Measurements from ENCODE around the gene CCNK. TPM values are rescaled to one million over a fixed set of nuclear protein-coding genes. Genes with fewer than 3 reads are reported as not detected.

CCNK gene
- total and polyA plus RNA-seq, 4 experiments from 2014 or later: 7.0 to 83.4 (median 48.6) TPM

GRCh38 chr14:99527026-99527425 is 45.8 kb downstream of the CCNK start:
- Histone ChIP-seq H3K9me3 (ENCODE audit: control insufficient read depth in 1 of 2, low read length in 2 of 2) (no peaks in the 10 kb centered on the region), H3K4me3 (ENCODE audit: low read length in 2 of 2) (no peak overlapping the region), H3K4me1 (ENCODE audit: insufficient read depth, low read length) (peaks cover 20% of the 10 kb centered on the region), H3K27me3 (ENCODE audit: insufficient read depth, low read length) (no peaks in the 10 kb centered on the region), H3K27ac (ENCODE audit: low read depth, low read length) (no peak overlapping the region), H3K36me3 (ENCODE audit: insufficient read depth, low read length) (no peaks in the 10 kb centered on the region)
- Mint-ChIP-seq H3K36me3 (no peaks in the 10 kb centered on the region), H3K9me3 (peaks cover 0 to 2% (median 0%) of the 10 kb centered on the region in 8 donors), H3K27me3 (no peaks in the 10 kb centered on the region), H3K4me3 (no peak overlapping the region), H3K27ac (peak overlapping the region in 2 of 7 donors; percentile 35 to 83), H3K4me1 (peaks cover 5 to 22% (median 12%) of the 10 kb centered on the region in 4 donors)
- CTCF ChIA-PET (ENCODE audit: partially characterized antibody): interaction anchor here (1.3 to 2.0 kb wide), 2 partner anchors 101 to 359 kb away, joined by 3 to 7 read pairs; no protein-coding TSS in a partner anchor
- intact Hi-C loops (cut with micrococcal nuclease): no loop called here
- DNase-seq: peak in 1 of 5 donors; percentile 33
- POLR2A ChIA-PET (ENCODE audit: partially characterized antibody): interaction anchor here (3.4 kb wide), 1 partner anchor 77 kb away, joined by 18 read pairs; the partner anchor contains the start of gene CCDC85C

DNA sequence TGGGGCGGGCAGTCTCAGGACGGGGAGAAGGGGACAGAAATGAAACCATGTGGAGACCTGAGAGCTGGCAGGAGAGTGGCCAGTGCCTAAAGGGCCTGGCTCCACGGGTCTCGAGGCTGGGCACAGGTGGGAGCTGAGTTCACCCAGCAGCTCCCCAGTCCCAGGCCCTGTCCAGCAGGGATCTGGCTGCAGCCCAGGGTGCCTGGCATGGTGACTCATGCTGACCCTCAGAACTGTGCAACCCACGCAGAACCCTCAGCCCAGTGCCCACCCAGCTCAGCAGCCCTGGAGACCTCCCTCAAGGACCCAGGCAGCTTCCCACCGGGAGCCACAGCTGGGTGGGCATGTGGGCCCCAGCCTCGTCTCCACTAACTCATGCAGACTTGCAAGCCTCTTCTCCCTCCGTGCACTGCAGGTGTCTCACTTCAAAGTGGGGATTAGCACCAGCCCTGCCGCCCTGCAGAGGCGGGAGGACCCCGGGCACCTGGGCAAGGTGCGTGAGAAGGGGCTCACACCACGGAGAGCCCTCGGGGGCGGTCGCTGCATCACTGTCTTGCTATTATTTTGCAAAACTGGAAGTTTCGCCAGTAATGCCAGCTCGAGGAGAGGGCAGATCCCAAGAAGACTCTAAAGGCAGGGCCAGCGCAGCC is 46.3 kb downstream of the CCNK start:
- CTCF ChIA-PET (ENCODE audit: partially characterized antibody): interaction anchor here (1.3 kb wide), 1 partner anchor 358 kb away, joined by 3 read pairs; no protein-coding TSS in a partner anchor
- Histone ChIP-seq H3K27me3 (ENCODE audit: insufficient read depth, low read length) (no peaks in the 10 kb centered on the region), H3K4me3 (ENCODE audit: low read length in 2 of 2) (no peak overlapping the region), H3K9me3 (ENCODE audit: control insufficient read depth in 1 of 2, low read length in 2 of 2) (no peaks in the 10 kb centered on the region), H3K36me3 (ENCODE audit: insufficient read depth, low read length) (no peaks in the 10 kb centered on the region), H3K27ac (ENCODE audit: low read depth, low read length) (no peak overlapping the region), H3K4me1 (ENCODE audit: insufficient read depth, low read length) (peaks cover 20% of the 10 kb centered on the region)
- Mint-ChIP-seq H3K27ac (peak overlapping the region in 2 of 7 donors; percentile 35 to 83), H3K9me3 (peaks cover 0 to 2% (median 0%) of the 10 kb centered on the region in 8 donors), H3K4me3 (no peak overlapping the region), H3K36me3 (no peaks in the 10 kb centered on the region), H3K27me3 (no peaks in the 10 kb centered on the region), H3K4me1 (peaks cover 5 to 22% (median 12%) of the 10 kb centered on the region in 4 donors)
- intact Hi-C loops (cut with micrococcal nuclease): no loop called here
- POLR2A ChIA-PET (ENCODE audit: partially characterized antibody): interaction anchor here (3.4 kb wide), 1 partner anchor 77 kb away, joined by 18 read pairs; the partner anchor contains the start of gene CCDC85C
- DNase-seq: no peak

DNA sequence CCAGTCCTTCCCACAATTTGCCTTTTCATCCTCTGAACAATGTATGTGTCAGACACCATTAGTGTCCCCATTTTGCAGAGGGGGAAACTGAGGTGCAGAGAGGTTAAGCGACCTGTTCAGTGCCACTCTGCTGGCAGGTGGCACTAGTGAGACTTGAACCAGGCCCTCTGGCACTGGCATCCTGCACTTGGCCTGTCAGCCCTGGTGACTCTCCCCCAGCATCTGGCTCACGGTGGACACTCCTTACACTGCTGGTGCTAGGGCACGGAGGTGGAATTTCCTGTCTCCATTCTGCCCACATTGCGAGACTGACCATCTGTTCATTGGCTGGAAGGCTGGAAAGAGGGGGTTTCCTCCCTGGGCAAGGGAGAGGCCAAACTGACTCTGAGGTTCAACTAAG is 48.7 kb downstream of the CCNK start:
- Histone ChIP-seq H3K27me3 (ENCODE audit: insufficient read depth, low read length) (no peaks in the 10 kb centered on the region), H3K27ac (ENCODE audit: low read depth, low read length) (no peak overlapping the region), H3K4me1 (ENCODE audit: insufficient read depth, low read length) (peaks cover 13% of the 10 kb centered on the region), H3K9me3 (ENCODE audit: control insufficient read depth in 1 of 2, low read length in 2 of 2) (no peaks in the 10 kb centered on the region), H3K36me3 (ENCODE audit: insufficient read depth, low read length) (no peaks in the 10 kb centered on the region), H3K4me3 (ENCODE audit: low read length in 2 of 2) (no peak overlapping the region)
- Mint-ChIP-seq H3K4me3 (no peak overlapping the region), H3K27ac (no peak overlapping the region), H3K9me3 (peaks cover 0 to 2% (median 0%) of the 10 kb centered on the region in 8 donors), H3K27me3 (no peaks in the 10 kb centered on the region), H3K36me3 (no peaks in the 10 kb centered on the region), H3K4me1 (peaks cover 5 to 14% (median 6%) of the 10 kb centered on the region in 4 donors)
- ChIA-PET CTCF (ENCODE audit: partially characterized antibody) (no interaction called here), POLR2A (ENCODE audit: partially characterized antibody) (no interaction called here)
- intact Hi-C loops (cut with micrococcal nuclease): no loop called here
- DNase-seq: no peak

- no peaks in the 10 kb centered on the region for H3K27me3 ChIP-seq (ENCODE audit: insufficient read depth, low read length)
- H3K27ac ChIP-seq (ENCODE audit: low read depth, low read length): no peak overlapping the region
- no peak for DNase-seq
- H3K9me3 ChIP-seq (ENCODE audit: control insufficient read depth in 1 of 2, low read length in 2 of 2): no peaks in the 10 kb centered on the region
- H3K4me3 ChIP-seq (ENCODE audit: low read length in 2 of 2): no peak overlapping the region
- intact Hi-C loops (cut with micrococcal nuclease): no loop called here
- peaks cover 6% of the 10 kb centered on the region for H3K4me1 ChIP-seq (ENCODE audit: insufficient read depth, low read length)
- peaks cover 0 to 7% (median under 1%) of the 10 kb centered on the region in 4 donors for H3K4me1 Mint-ChIP-seq
- H3K27ac Mint-ChIP-seq: peak overlapping the region in 1 of 7 donors; percentile 29
- ChIA-PET POLR2A (ENCODE audit: partially characterized antibody) (no interaction called here), CTCF (ENCODE audit: partially characterized antibody) (no interaction called here)
- no peaks in the 10 kb centered on the region for H3K36me3 Mint-ChIP-seq
- no peaks in the 10 kb centered on the region for H3K27me3 Mint-ChIP-seq
- H3K36me3 ChIP-seq (ENCODE audit: insufficient read depth, low read length): no peaks in the 10 kb centered on the region
- H3K4me3 Mint-ChIP-seq: no peak overlapping the region
- H3K9me3 Mint-ChIP-seq: peaks cover 0 to 2% (median 0%) of the 10 kb centered on the region in 8 donors
Measured at GRCh38 chr14:99530407-99531155, 49.4 kb downstream of the CCNK start.

DNA sequence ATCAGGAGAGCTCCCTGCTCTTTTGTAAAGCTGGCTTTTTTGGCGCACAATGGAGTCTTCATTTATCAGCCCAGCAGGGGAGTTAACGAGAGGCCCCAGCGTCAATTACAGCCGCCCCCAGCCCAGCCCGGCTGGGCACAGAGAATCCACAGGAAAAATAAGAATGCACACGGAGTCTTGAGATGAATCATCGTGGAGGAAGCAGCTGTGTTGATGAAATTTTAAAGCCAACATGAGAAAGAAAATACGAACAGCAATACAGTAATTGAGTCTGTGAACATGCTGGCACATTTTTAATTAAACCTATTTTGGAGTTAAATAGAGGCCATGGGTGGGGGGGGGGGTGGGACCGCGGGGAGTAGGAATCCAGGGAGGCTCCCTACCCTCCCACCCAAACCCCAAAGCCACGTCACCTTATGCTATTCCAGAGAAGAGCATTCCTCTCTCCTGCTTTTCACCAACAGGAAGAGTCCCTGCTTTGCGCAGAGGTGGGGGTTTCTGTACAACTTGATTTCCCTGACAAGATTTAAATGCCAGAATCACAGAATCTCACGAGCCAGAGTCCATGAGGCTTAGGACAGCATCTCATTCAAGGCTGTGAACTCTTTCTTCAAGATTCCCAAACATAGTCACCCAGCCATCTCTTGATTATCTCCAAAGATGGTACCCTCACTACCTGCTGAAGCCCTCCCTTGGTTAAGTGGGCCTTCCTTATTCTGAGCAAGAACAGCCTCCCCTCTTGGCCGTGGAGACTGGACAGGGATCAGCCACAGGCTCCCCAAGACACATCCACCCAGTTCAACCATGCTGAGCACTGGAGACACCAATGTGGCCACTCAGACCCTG is 50.3 kb downstream of the CCNK start:
- H3K27me3 ChIP-seq (ENCODE audit: insufficient read depth, low read length): no peaks in the 10 kb centered on the region
- H3K36me3 Mint-ChIP-seq: no peaks in the 10 kb centered on the region
- no peak overlapping the region for H3K4me3 ChIP-seq (ENCODE audit: low read length in 2 of 2)
- CTCF ChIA-PET (ENCODE audit: partially characterized antibody): no interaction called here
- no peaks in the 10 kb centered on the region for H3K4me1 ChIP-seq (ENCODE audit: insufficient read depth, low read length)
- H3K9me3 ChIP-seq (ENCODE audit: control insufficient read depth in 1 of 2, low read length in 2 of 2): no peaks in the 10 kb centered on the region
- H3K9me3 Mint-ChIP-seq: peaks cover 0 to 2% (median 0%) of the 10 kb centered on the region in 8 donors
- no peaks in the 10 kb centered on the region for H3K36me3 ChIP-seq (ENCODE audit: insufficient read depth, low read length)
- no peak overlapping the region for H3K27ac ChIP-seq (ENCODE audit: low read depth, low read length)
- no peaks in the 10 kb centered on the region for H3K27me3 Mint-ChIP-seq
- intact Hi-C loops (cut with micrococcal nuclease): no loop called here
- POLR2A ChIA-PET (ENCODE audit: partially characterized antibody): no interaction called here
- peaks cover 0 to 3% (median 0%) of the 10 kb centered on the region in 4 donors for H3K4me1 Mint-ChIP-seq
- H3K4me3 Mint-ChIP-seq: no peak overlapping the region
- H3K27ac Mint-ChIP-seq: peak overlapping the region in 1 of 7 donors; percentile 27
- DNase-seq: no peak

- H3K27me3 Mint-ChIP-seq: no peaks in the 10 kb centered on the region
- ChIA-PET POLR2A (ENCODE audit: partially characterized antibody) (no interaction called here), CTCF (ENCODE audit: partially characterized antibody) (no interaction called here)
- H3K27ac Mint-ChIP-seq: no peak overlapping the region
- H3K9me3 ChIP-seq (ENCODE audit: control insufficient read depth in 1 of 2, low read length in 2 of 2): no peaks in the 10 kb centered on the region
- no peaks in the 10 kb centered on the region for H3K4me1 Mint-ChIP-seq
- no peaks in the 10 kb centered on the region for H3K27me3 ChIP-seq (ENCODE audit: insufficient read depth, low read length)
- no peak overlapping the region for H3K4me3 ChIP-seq (ENCODE audit: low read length in 2 of 2)
- H3K9me3 Mint-ChIP-seq: peaks cover 0 to 2% (median 0%) of the 10 kb centered on the region in 8 donors
- no peak for DNase-seq
- no peaks in the 10 kb centered on the region for H3K36me3 ChIP-seq (ENCODE audit: insufficient read depth, low read length)
- no peaks in the 10 kb centered on the region for H3K4me1 ChIP-seq (ENCODE audit: insufficient read depth, low read length)
- no peak overlapping the region for H3K4me3 Mint-ChIP-seq
- H3K27ac ChIP-seq (ENCODE audit: low read depth, low read length): no peak overlapping the region
- H3K36me3 Mint-ChIP-seq: no peaks in the 10 kb centered on the region
- intact Hi-C loops (cut with micrococcal nuclease): no loop called here
Measured at GRCh38 chr14:99532310-99532709, 51.1 kb downstream of the CCNK start.

DNA sequence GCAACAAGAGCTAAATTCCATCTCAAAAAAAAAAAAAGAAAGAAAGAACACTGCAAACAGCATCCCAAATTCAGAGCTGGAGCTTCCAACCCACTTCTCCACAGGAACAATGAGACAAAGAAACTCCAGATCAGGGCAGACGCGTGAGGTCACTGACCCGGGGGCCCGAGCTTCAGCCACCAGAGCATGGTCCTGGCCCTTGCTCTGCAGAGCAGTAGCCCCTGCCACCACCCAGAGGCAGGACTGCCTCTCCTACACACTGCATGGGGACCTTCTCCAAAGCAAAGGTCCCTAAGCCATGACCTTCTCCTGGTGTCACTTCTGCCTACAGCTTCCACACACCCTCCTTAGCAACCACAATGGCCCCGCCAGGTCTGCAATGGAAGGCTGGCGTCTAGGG is 53.1 kb downstream of the CCNK start:
- no peak overlapping the region for H3K4me3 Mint-ChIP-seq
- no peaks in the 10 kb centered on the region for H3K4me1 Mint-ChIP-seq
- POLR2A ChIA-PET (ENCODE audit: partially characterized antibody): no interaction called here
- Histone ChIP-seq H3K27ac (ENCODE audit: low read depth, low read length) (no peak overlapping the region), H3K4me1 (ENCODE audit: insufficient read depth, low read length) (no peaks in the 10 kb centered on the region), H3K4me3 (ENCODE audit: low read length in 2 of 2) (no peak overlapping the region), H3K9me3 (ENCODE audit: control insufficient read depth in 1 of 2, low read length in 2 of 2) (no peaks in the 10 kb centered on the region), H3K36me3 (ENCODE audit: insufficient read depth, low read length) (no peaks in the 10 kb centered on the region), H3K27me3 (ENCODE audit: insufficient read depth, low read length) (no peaks in the 10 kb centered on the region)
- H3K27ac Mint-ChIP-seq: peak overlapping the region in 1 of 7 donors; percentile 13
- no peaks in the 10 kb centered on the region for H3K27me3 Mint-ChIP-seq
- no peak for DNase-seq
- H3K36me3 Mint-ChIP-seq: no peaks in the 10 kb centered on the region
- CTCF ChIA-PET (ENCODE audit: partially characterized antibody): interaction anchor here (1.0 kb wide), 1 partner anchor 9 kb away, joined by 3 read pairs; no protein-coding TSS in a partner anchor
- H3K9me3 Mint-ChIP-seq: peaks cover 0 to 2% (median 0%) of the 10 kb centered on the region in 8 donors
- intact Hi-C loops (cut with micrococcal nuclease): no loop called here

All from CD4-positive, alpha-beta memory T cell (primary cell).